ENCODE measurements around the gene KRTAP4-12.
"Not testable (repeated sequence)": the region's sequence is repeated elsewhere in the genome, so short reads cannot be mapped to it uniquely, and the experiment has no call there.

KRTAP4-12 gene

GRCh38 chr17:41149652-41149985, 25.6 kb upstream of the KRTAP4-12 start, which contains the start of gene KRTAP4-5:
TSS of gene KRTAP4-5 (minus strand) at chr17:41149825. CDS start at chr17:41149767, 58 bp downstream.
- H3K36me3 ChIP-seq (ENCODE audit: control insufficient read depth, insufficient read depth, low read length), result no peaks in the 10 kb centered on the region
- no peak for DNase-seq
- H3K27ac ChIP-seq (ENCODE audit: insufficient read depth, low read length, poor library complexity, severe bottlenecking), result no peak within 1 kb of the TSS
- no peaks in the 10 kb centered on the region for H3K9me3 ChIP-seq (ENCODE audit: control insufficient read depth, low read length)
- no peaks in the 10 kb centered on the region for H3K27me3 ChIP-seq (replicated peaks; ENCODE audit: control insufficient read depth, insufficient read depth, low read length, poor library complexity, severe bottlenecking)
- no peaks in the 10 kb centered on the region for H3K4me1 ChIP-seq (ENCODE audit: control insufficient read depth, insufficient read depth, low read length, poor library complexity, severe bottlenecking)
- H3K4me3 ChIP-seq (ENCODE audit: insufficient read depth, low read depth, low read length, poor library complexity, severe bottlenecking), result no peak within 1 kb of the TSS

- H3K4me3 ChIP-seq (ENCODE audit: insufficient read depth, low read depth, low read length, poor library complexity, severe bottlenecking); DNase-seq; H3K27ac ChIP-seq (ENCODE audit: insufficient read depth, low read length, poor library complexity, severe bottlenecking); H3K27me3 ChIP-seq (replicated peaks; ENCODE audit: control insufficient read depth, insufficient read depth, low read length, poor library complexity, severe bottlenecking); H3K9me3 ChIP-seq (ENCODE audit: control insufficient read depth, low read length); H3K36me3 ChIP-seq (ENCODE audit: control insufficient read depth, insufficient read depth, low read length); H3K4me1 ChIP-seq (ENCODE audit: control insufficient read depth, insufficient read depth, low read length, poor library complexity, severe bottlenecking): not testable (repeated sequence)
Measured at GRCh38 chr17:41148971-41149651, 25.1 kb upstream of the KRTAP4-12 start.

GRCh38 chr17:41147531-41148204, 23.7 kb upstream of the KRTAP4-12 start:
- no peaks in the 10 kb centered on the region for H3K36me3 ChIP-seq (ENCODE audit: control insufficient read depth, insufficient read depth, low read length)
- DNase-seq, result no peak

GRCh38 chr17:41145261-41145660, 21.3 kb upstream of the KRTAP4-12 start:
- H3K27ac ChIP-seq (ENCODE audit: insufficient read depth, low read length, poor library complexity, severe bottlenecking), result no peak overlapping the region
- H3K36me3 ChIP-seq (ENCODE audit: control insufficient read depth, insufficient read depth, low read length), result no peaks in the 10 kb centered on the region
- H3K27me3 ChIP-seq (replicated peaks; ENCODE audit: control insufficient read depth, insufficient read depth, low read length, poor library complexity, severe bottlenecking), result no peaks in the 10 kb centered on the region
- H3K4me1 ChIP-seq (ENCODE audit: control insufficient read depth, insufficient read depth, low read length, poor library complexity, severe bottlenecking), result no peaks in the 10 kb centered on the region
- no peak overlapping the region for H3K4me3 ChIP-seq (ENCODE audit: insufficient read depth, low read depth, low read length, poor library complexity, severe bottlenecking)
- DNase-seq, result no peak
- no peaks in the 10 kb centered on the region for H3K9me3 ChIP-seq (ENCODE audit: control insufficient read depth, low read length)

More at GRCh38 chr17:41147531-41148204, 23.7 kb upstream of the KRTAP4-12 start:
- H3K27ac ChIP-seq (ENCODE audit: insufficient read depth, low read length, poor library complexity, severe bottlenecking), result no peak overlapping the region
- no peak overlapping the region for H3K4me3 ChIP-seq (ENCODE audit: insufficient read depth, low read depth, low read length, poor library complexity, severe bottlenecking)
- no peaks in the 10 kb centered on the region for H3K9me3 ChIP-seq (ENCODE audit: control insufficient read depth, low read length)
- H3K4me1 ChIP-seq (ENCODE audit: control insufficient read depth, insufficient read depth, low read length, poor library complexity, severe bottlenecking), result no peaks in the 10 kb centered on the region
- H3K27me3 ChIP-seq (replicated peaks; ENCODE audit: control insufficient read depth, insufficient read depth, low read length, poor library complexity, severe bottlenecking), result no peaks in the 10 kb centered on the region

GRCh38 chr17:41144846-41145245, 20.9 kb upstream of the KRTAP4-12 start:
- Histone ChIP-seq H3K4me3 (ENCODE audit: insufficient read depth, low read depth, low read length, poor library complexity, severe bottlenecking) (no peak overlapping the region), H3K36me3 (ENCODE audit: control insufficient read depth, insufficient read depth, low read length) (no peaks in the 10 kb centered on the region), H3K4me1 (ENCODE audit: control insufficient read depth, insufficient read depth, low read length, poor library complexity, severe bottlenecking) (no peaks in the 10 kb centered on the region), H3K27ac (ENCODE audit: insufficient read depth, low read length, poor library complexity, severe bottlenecking) (no peak overlapping the region), H3K9me3 (ENCODE audit: control insufficient read depth, low read length) (no peaks in the 10 kb centered on the region), H3K27me3 (replicated peaks; ENCODE audit: control insufficient read depth, insufficient read depth, low read length, poor library complexity, severe bottlenecking) (no peaks in the 10 kb centered on the region)
- DNase-seq, result no peak

GRCh38 chr17:41141361-41141760, 17.4 kb upstream of the KRTAP4-12 start:
- Histone ChIP-seq H3K9me3 (ENCODE audit: control insufficient read depth, low read length) (no peaks in the 10 kb centered on the region), H3K27me3 (replicated peaks; ENCODE audit: control insufficient read depth, insufficient read depth, low read length, poor library complexity, severe bottlenecking) (no peaks in the 10 kb centered on the region), H3K36me3 (ENCODE audit: control insufficient read depth, insufficient read depth, low read length) (no peaks in the 10 kb centered on the region), H3K27ac (ENCODE audit: insufficient read depth, low read length, poor library complexity, severe bottlenecking) (no peak overlapping the region), H3K4me1 (ENCODE audit: control insufficient read depth, insufficient read depth, low read length, poor library complexity, severe bottlenecking) (no peaks in the 10 kb centered on the region), H3K4me3 (ENCODE audit: insufficient read depth, low read depth, low read length, poor library complexity, severe bottlenecking) (no peak overlapping the region)
- DNase-seq, result no peak

- no peak for DNase-seq
- no peaks in the 10 kb centered on the region for H3K9me3 ChIP-seq (ENCODE audit: control insufficient read depth, low read length)
- no peaks in the 10 kb centered on the region for H3K4me1 ChIP-seq (ENCODE audit: control insufficient read depth, insufficient read depth, low read length, poor library complexity, severe bottlenecking)
- no peaks in the 10 kb centered on the region for H3K27me3 ChIP-seq (replicated peaks; ENCODE audit: control insufficient read depth, insufficient read depth, low read length, poor library complexity, severe bottlenecking)
- no peak within 1 kb of the TSS for H3K27ac ChIP-seq (ENCODE audit: insufficient read depth, low read length, poor library complexity, severe bottlenecking)
- H3K36me3 ChIP-seq (ENCODE audit: control insufficient read depth, insufficient read depth, low read length), result no peaks in the 10 kb centered on the region
- H3K4me3 ChIP-seq (ENCODE audit: insufficient read depth, low read depth, low read length, poor library complexity, severe bottlenecking), result no peak within 1 kb of the TSS
Measured at GRCh38 chr17:41140360-41141131, 16.6 kb upstream of the KRTAP4-12 start, which contains the start of gene KRTAP4-6. TSS of gene KRTAP4-6 (minus strand) at chr17:41140544. CDS start at chr17:41140487, 57 bp downstream.

GRCh38 chr17:41139865-41140264, 15.9 kb upstream of the KRTAP4-12 start:
- not testable (repeated sequence) for H3K9me3 ChIP-seq (ENCODE audit: control insufficient read depth, low read length); DNase-seq; H3K27me3 ChIP-seq (replicated peaks; ENCODE audit: control insufficient read depth, insufficient read depth, low read length, poor library complexity, severe bottlenecking); H3K4me1 ChIP-seq (ENCODE audit: control insufficient read depth, insufficient read depth, low read length, poor library complexity, severe bottlenecking); H3K4me3 ChIP-seq (ENCODE audit: insufficient read depth, low read depth, low read length, poor library complexity, severe bottlenecking); H3K36me3 ChIP-seq (ENCODE audit: control insufficient read depth, insufficient read depth, low read length); H3K27ac ChIP-seq (ENCODE audit: insufficient read depth, low read length, poor library complexity, severe bottlenecking)

- Histone ChIP-seq H3K27ac (ENCODE audit: insufficient read depth, low read length, poor library complexity, severe bottlenecking) (no peak overlapping the region), H3K4me1 (ENCODE audit: control insufficient read depth, insufficient read depth, low read length, poor library complexity, severe bottlenecking) (peaks cover 6% of the 10 kb centered on the region)
- DNase-seq, result no peak
Measured at GRCh38 chr17:41133880-41134735, 10.1 kb upstream of the KRTAP4-12 start.

More at GRCh38 chr17:41133880-41134735, 10.1 kb upstream of the KRTAP4-12 start:
- Histone ChIP-seq H3K4me3 (ENCODE audit: insufficient read depth, low read depth, low read length, poor library complexity, severe bottlenecking) (no peak overlapping the region), H3K27me3 (replicated peaks; ENCODE audit: control insufficient read depth, insufficient read depth, low read length, poor library complexity, severe bottlenecking) (no peaks in the 10 kb centered on the region), H3K36me3 (ENCODE audit: control insufficient read depth, insufficient read depth, low read length) (no peaks in the 10 kb centered on the region), H3K9me3 (ENCODE audit: control insufficient read depth, low read length) (no peaks in the 10 kb centered on the region)
